HG03139 (cell line): ENCODE data around the gene LIMCH1.
"Not testable (repeated sequence)": the region's sequence is repeated elsewhere in the genome, so short reads cannot be mapped to it uniquely, and the experiment has no call there.

Experiments used
- ATAC-seq: cut with Tn5 transposase; IDR thresholded peaks from one replicate; pipeline ENCODE4 v1.9.1; 2021; ENCODE audit not compliant: unreplicated experiment

LIMCH1 gene

GRCh38 chr4:41638866-41639265 lies 100.9 kb downstream of the LIMCH1 start:
- ATAC-seq, result no peak

- ATAC-seq, result no peak
Observed at GRCh38 chr4:41639291-41639690, 101.3 kb downstream of the LIMCH1 start.

DNA sequence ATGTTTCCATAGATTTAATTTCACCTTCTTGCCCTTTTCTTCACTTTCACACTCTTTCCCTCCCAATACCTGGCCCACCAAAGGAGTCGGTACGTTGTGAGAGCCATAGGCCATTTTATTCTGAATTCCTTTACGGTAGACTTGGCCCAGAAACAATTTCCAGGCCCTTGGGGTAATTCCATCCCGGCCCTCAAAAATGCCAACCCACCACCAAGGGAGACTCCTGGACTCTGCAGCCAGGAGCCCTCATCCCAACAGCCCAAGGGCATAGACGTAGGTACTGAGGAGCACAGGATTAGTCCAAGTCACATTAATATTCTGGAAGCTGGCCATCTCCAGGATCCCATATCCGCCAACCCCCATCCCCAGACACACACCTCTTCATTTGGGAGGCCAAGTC lies 102.9 kb downstream of the LIMCH1 start:
- no peak for ATAC-seq

DNA sequence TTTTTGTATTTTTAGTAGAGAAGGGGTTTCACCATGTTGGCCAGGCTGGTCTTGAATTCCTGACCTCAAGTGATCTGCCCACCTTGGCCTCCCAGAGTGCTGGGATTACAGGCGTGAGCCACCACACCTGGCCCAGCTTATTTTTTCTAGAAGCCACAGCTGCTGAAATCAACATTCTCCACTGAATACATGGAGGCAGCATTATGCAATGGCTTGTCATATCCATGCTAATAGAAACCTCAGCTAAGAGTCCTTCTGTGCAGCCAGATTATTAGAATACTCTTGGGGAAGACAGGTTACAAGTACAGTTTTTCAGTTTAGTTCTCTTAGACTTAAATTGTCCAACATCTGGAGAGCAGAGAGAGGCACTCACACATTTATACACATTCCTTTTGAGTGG lies 104.8 kb downstream of the LIMCH1 start:
- not testable (repeated sequence) for ATAC-seq

DNA sequence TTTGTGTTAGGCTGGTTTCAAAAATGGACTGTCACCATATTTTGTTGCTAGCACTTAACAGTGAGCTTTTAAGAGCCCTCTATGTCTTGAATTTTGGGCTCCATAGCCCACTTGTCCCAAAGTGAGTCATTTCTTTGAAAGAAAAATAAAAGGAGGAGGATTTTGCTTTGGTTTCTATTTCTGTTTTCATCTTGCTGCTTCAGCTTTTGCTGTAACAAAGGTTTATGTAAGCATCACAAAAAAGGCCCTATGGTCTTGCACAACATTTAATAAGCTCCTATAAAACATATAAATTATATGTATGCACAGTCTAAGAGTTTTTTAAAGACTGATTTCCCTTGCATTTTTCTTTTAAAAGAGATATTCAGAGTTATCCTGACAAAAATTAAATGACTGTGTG lies 105.4 kb downstream of the LIMCH1 start:
- no peak for ATAC-seq

DNA sequence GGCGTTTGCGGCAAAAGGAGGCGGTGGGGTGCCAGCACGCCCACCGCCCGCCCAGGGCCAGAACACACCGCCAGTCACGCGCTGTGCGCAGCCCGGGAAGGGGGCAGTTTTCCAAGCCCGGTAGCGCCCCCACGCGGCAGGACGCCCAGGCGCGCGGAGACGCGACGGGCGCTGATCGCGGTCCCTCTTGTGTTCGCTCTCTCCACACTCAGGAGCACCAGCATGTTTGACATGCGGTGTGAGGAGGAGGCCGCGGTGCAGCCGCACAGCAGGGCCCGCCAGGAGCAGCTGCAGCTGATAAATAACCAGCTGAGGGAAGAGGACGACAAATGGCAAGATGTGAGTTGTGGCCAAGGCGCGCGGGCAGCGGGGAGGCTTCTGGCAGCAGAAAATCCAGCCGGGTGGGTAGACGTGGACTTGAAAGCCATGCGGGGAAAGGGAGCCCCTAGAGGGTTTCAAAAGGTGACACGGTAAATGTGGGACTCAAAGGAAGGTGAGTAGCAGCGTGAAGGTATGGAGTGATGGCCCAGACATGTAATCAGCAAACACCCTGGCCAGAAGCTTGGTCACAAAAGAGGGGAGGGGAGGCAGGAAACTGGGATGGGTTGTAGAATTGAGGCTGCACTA lies 106.4 kb downstream of the LIMCH1 start:
- no peak for ATAC-seq

GRCh38 chr4:41644915-41645295 lies 106.9 kb downstream of the LIMCH1 start:
- ATAC-seq, result no peak

DNA sequence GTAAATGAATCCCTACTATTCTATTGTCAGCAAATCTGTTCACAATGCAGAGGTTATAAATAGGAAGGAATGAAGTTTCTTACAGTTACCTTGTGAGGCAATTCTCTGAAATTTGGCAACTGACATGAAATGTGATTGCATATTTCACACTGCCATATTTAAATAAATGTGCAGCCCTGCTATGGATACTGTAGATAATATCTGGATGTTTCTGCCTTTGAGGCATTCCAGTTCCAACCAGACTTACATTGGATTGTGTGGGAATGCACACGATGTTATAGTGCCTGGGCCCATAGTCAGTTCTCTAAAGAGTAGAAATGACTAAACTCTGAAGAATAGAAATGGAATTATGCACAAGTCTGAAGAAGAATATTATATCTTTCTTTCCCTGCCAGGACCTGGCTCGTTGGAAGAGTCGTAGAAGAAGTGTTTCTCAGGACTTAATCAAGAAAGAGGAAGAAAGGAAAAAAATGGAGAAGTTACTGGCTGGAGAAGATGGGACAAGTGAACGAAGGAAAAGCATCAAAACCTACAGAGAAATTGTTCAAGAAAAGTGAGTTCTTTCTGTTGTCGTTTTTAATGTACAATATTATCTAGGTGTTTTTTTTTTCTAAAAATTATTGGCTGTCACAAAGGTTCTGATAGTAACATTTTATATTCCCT lies 107.9 kb downstream of the LIMCH1 start:
- no peak for ATAC-seq

DNA sequence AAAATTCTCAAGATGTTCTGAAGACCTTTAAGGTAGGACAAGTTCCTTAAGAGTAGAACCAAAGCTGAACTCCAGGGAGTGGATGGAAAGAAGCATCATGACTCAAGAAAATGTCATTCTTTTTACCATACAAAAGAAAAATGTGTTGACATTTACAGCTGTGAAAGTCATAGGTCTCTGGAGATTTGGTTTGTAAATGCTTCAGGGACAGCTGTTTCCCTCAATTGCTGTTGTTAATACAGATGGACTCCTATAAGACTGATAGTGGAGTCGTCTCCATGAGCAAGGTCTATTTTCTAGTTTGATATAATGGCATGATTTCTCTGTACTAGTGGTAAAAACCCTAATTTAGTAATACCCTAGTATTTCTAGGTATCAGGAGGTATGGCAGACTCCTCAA lies 108.9 kb downstream of the LIMCH1 start:
- ATAC-seq, result no peak

DNA sequence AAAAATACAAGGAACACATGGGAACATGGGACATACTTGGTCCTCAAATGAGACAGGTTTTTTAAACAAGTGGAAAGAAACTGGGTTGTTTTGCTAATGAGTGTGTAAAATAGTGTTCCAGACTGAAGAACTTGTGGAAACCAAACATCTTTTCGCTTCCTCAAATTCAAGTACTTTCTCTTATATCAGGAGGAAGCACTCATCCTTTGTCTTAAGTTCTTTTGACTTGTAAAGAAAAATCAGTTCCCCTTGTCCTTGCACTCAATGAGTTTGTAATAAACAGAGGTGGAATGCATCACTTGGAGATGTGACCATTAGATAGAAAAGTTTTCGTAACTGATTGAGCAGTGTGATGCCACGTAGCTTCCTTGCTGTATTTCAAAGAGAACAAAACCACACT lies 109.4 kb downstream of the LIMCH1 start:
- ATAC-seq, result no peak

DNA sequence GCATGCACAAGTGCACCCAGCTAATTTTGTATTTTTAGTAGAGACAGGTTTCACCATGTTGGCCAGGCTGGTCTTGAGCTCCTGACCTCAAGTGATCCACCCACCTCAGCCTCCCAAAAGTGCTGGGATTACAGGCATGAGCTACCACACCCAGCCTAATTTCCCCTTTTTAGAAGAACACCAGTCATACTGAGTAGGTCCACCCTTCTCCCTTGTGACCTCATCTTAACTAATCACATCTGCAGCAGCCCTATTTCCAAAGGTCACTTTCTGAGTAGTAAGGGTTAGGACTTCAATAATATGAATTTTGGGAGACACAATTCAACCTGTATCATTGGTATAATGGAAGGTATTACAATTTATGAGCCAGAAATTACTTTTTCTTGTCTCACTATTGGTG lies 113.2 kb downstream of the LIMCH1 start:
- not testable (repeated sequence) for ATAC-seq

DNA sequence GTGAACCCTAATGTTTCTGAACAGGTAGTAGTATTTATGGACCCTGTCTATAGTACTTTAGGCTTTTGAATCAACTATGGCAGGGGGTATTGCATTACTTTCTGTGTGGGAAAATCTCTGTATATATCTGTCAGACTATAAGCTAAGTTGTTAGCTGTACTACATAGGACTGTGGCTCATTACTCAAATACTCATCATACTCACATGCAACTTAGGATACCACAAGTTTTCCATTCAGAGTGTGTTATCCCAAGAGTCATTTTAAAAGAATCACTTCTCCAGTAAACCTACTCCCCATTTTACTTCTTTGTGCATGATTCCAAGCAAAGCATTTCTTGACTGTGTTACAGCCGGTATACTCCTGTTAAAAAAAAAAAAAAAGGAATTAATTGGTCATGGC lies 115.0 kb downstream of the LIMCH1 start:
- no peak for ATAC-seq

- ATAC-seq, result no peak
Observed at GRCh38 chr4:41653523-41653922, 115.6 kb downstream of the LIMCH1 start.

- ATAC-seq, result no peak
Observed at GRCh38 chr4:41655177-41655576, 117.2 kb downstream of the LIMCH1 start.

DNA sequence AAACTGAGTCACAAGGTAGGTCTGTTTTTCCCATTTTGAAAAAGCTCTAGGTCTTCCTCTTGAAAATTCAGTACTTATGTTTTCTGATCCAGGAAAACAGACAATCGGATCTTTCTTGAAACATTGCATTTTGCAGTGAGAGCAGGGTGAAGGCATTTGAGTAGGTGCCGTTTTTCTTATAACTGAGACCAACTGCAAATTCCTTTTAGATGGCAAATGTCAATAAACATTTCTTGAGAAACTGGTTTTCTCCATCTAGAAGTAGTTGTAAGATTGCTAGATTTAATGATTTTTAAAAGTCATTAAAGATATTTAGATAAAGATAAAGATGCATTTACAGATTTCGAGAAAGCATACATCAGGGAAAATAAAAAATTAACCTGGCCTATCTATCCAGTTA lies 118.1 kb downstream of the LIMCH1 start:
- no peak for ATAC-seq

DNA sequence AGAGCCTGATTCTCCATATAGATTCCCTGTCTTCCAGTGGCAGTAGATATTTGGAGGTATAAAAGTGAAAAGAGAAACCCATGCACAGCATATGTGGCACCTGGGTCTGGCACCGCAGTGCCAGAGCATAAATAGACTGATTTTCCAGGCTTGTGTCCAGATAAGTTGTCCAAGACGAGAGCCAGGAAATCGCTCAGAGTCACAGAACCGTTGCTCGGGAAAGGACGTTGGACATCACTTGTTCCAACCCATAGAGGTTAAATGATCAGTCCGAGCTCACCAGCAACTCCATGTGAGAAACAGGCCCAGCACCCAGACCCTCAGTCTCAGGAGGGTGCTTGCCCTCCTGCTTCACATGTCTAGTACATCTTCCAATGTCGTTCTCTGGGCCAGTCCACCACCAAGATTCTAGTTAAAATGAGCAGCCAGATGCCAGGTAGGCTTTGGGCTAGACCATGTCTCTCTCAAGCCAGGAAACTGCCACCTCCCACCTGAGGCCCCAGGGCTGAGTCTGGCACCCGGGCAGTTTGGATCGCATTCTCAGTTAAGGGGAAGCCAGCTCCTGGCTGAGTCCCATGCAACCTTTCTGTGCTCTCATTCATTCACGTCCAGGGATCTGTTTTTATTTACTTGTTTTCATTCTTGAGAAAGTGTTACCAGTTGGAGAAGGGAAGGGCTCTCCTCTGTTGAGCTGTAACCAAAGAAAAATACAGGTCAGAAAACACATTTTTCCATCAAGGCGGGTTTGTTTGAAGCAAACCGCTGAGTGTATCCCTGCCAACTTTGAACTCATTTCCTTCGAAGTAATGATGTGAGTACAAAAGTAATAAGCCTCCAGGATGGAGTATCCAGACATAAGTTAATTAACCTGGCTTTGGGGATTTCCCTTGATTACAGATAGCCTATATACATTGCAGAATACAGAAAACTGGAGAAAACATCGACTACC lies 118.9 kb downstream of the LIMCH1 start:
- ATAC-seq, result no peak

DNA sequence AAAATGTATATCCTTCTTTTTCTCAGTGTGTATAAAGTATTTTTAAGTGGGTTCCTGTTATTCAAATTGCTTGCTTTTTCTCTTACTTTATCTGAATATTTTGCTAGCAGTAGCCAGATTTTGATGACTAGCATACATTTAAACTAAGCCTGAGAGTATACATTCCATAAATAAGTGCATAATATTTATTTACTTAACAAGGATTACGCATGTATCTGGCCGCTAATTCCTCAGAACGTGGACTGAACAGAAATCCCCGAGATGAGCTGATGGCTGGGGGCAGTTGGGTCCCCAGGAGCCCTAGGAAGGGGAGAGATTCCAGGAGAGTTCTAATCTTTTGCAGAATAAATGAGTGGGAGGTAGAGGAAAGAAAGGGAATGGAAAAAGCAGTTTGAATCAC lies 119.6 kb downstream of the LIMCH1 start:
- no peak for ATAC-seq

GRCh38 chr4:41658163-41658562 lies 120.2 kb downstream of the LIMCH1 start:
- no peak for ATAC-seq

- no peak for ATAC-seq
Observed at GRCh38 chr4:41660352-41660751, 122.4 kb downstream of the LIMCH1 start.

DNA sequence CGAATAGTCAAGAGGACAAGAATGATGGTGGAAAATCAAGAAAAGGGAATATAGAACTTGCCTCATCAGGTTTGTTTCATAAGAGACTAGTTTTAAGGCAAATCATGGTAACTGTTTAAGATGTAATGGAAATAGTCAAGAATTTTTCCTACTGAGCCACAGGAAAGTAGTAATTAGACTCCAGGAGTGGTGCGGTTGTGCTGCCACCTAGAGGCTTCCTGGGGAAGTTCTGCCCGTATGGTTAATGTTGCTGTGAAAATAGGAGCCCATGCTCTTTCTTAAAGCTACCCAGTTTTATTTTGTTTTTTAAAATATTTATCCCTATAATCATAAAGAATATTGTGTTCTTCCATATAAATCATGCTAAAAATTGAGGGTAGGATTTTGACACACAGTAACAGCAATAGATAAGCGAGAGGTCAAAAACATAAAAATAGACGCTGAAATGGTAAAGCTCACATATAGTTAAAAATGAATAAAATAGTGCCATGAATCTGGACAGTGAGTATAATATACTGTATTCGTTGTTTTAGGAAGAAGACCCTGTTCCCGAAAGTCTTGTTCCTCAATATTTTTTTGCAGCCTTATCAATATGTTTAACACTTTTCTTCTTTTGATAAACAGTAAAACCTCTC lies 123.6 kb downstream of the LIMCH1 start:
- no peak for ATAC-seq

- no peak for ATAC-seq
Observed at GRCh38 chr4:41665636-41666207, 127.8 kb downstream of the LIMCH1 start.
